ENCODE data around the gene ITIH4.

ITIH4 gene

DNA sequence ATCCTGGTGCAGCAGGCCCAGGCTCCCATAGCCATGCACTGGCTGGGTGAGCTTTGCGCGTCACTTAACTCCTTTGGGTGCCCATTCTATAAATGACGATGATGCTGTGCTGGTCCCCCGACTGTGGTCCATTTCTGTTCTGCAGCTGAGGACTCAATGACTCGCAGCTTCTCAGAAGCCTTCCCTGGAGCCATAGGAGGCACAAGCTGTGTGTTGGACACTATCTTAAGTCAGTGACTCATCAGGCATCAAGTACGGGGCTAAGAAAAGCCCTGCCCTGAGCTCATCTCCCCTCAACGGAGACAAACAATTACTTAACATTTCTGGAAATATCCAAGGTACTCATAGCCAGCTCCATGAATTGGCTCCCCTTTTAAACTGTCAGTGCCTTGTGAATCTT is 18.1 kb upstream of the ITIH4 start:
- TF ChIP-seq, protein P1, sequence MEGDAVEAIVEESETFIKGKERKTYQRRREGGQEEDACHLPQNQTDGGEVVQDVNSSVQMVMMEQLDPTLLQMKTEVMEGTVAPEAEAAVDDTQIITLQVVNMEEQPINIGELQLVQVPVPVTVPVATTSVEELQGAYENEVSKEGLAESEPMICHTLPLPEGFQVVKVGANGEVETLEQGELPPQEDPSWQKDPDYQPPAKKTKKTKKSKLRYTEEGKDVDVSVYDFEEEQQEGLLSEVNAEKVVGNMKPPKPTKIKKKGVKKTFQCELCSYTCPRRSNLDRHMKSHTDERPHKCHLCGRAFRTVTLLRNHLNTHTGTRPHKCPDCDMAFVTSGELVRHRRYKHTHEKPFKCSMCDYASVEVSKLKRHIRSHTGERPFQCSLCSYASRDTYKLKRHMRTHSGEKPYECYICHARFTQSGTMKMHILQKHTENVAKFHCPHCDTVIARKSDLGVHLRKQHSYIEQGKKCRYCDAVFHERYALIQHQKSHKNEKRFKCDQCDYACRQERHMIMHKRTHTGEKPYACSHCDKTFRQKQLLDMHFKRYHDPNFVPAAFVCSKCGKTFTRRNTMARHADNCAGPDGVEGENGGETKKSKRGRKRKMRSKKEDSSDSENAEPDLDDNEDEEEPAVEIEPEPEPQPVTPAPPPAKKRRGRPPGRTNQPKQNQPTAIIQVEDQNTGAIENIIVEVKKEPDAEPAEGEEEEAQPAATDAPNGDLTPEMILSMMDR (IDR thresholded peaks at IDR 0.05), result no peak

DNA sequence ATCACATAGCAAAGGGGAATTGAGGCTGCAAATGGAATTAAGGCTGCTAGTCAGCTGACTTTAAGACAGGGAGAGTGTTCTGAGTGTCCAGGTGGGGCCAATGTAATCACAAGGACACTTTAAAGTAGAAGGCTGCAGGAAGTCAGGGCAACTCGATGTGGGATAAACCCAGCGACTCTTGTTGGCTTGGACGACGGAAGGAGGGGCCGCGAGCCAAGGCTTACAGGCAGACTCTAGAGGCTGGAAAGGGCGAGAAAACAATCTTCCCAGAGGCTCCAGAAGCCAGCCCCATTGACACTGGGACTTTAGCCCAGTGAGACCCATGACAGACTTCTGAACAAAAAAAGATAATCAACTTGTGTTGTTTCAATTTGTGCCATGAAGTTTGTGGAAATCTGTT is 17.3 kb upstream of the ITIH4 start:
- TF ChIP-seq, protein P1 (IDR thresholded peaks at IDR 0.05), result no peak

DNA sequence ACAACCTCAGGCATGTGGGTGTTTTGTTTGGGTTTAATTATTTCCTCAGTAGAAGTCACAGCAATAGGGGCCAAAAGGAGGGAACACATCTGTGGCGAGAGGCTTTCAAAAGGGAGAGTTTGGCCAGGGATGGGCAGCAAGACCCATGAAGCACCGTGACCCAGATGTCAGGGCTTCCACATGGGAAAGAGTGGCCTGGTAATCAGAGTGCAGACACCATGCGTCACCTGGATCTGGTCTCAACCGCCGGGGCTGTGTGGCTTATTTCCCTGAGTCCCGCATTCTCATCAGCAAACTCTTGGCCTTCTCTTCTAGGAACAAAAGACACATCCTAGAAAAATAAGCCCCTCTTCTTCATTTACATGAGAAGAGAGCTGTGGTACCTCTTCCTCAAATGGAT is 16.8 kb upstream of the ITIH4 start:
- TF ChIP-seq, protein P1 (IDR thresholded peaks at IDR 0.05), result no peak

DNA sequence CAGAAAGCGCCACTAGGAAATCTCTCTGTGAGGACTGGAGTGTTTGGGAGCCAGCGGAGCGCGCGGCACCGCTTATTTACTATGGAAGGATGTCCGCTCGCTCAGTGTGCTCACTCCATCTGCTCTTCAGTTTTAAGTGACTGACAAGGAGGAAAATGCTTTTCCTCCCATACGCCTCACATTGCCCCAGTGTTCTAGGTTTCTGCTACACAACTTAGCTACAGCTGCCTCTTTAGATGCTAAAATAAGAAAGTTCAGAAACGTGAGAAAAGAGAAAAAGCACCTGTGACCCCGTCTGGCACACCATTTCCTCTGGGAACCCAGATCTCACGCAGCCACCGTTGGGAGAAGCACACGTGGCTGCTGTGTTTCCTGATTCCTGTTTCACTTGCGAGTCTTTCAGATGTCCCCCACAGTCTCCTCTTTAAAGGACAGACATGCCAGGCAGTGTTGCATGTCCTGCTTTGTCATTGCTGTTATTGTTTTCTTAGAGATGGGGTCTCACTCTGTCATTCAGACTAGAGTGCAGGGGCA is 16.0 kb upstream of the ITIH4 start:
- TF ChIP-seq, protein P1 (IDR thresholded peaks at IDR 0.05), result no peak

DNA sequence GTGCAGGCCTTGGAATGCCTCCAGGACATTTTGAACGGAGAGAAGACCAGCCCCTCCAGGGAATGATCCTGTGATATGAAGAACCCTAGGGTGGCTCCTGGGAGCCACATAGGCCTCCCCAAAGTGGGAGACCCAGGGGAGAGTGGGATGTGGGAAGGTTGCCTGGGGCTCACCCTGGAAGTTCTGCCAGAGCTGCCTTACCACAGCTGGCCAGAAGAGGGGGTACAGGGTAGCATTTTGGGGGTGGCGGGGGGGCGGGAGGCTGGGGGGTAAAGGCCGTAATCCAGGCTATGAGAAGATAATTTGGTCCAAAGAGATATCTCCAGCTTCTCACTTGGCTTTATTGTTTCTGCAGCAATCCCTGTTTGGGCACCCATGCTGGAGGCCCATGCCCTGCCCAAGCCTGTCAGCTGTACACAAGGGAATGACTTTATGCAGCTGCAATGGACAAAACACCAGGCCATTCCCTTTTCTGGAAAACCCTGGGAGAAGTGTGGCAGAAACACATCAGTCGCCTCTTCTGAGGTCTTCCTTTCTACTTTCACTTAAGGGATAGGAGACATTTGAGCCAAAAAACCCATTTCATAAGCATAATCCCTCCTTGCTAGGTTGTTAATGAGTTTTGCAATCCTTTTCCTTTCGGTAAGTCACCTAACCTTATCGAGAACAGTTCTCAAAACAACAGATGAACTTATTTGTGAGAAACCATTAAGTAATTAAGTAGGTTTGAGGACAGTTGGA is 15.4 kb upstream of the ITIH4 start:
- TF ChIP-seq, protein P1 (IDR thresholded peaks at IDR 0.05), result 0 out of 2 replicates have a peak, but pooled peaks have one; percentile 28

DNA sequence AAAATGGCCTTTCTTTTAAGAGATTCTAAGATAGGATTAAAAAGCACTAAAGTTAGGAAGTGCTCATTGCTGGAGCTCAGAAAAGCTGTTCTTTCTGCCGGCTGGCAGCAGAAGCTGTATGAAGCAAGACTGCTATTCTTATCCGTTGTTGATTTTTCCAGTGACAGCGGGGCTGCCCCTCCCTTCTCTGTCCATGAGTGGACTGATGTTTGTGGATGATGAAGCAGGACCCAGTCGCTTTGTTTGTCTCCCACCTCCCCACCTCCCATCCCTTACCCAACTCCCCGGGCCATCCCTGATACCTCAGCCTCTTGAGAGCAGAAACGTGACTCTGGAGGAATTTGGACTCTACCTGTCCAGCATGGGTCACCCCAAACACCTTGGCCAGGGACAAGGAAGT is 14.7 kb upstream of the ITIH4 start:
- TF ChIP-seq, protein P1 (IDR thresholded peaks at IDR 0.05), result no peak

DNA sequence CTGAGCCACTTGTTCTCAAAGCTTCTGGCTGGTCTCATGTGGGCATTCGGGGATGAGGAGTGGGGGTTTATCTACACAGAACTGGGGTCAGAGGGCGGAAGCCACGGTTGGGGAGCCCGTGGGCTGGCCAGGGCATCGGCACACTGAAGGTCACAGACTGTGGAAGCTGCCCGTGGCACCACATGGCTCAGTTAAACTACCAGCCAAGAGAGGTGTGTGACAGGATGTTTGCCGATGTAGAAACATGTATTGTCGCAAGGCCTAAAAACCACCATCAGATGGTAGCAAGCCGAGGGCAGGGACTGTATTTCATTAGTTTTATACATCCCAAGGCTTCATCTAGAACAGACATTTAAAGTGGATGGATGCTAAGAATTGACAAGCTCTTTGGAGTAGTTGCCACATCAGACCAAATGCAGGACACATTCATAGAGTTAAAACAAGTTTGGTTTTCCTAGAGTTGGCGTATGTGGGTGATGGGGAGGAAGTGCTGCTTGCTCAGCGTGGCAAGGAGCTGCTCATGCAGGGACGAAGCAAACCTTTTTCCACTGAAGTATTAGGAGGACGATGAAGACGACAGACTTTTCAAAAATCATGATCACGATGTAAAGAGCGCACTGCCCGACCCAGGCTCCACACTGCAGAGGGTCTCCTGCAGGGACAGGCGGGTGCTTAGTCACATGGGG is 14.0 kb upstream of the ITIH4 start:
- TF ChIP-seq, protein P1 (IDR thresholded peaks at IDR 0.05), result no peak
